ENCODE data around the gene BARX1.

DNA sequence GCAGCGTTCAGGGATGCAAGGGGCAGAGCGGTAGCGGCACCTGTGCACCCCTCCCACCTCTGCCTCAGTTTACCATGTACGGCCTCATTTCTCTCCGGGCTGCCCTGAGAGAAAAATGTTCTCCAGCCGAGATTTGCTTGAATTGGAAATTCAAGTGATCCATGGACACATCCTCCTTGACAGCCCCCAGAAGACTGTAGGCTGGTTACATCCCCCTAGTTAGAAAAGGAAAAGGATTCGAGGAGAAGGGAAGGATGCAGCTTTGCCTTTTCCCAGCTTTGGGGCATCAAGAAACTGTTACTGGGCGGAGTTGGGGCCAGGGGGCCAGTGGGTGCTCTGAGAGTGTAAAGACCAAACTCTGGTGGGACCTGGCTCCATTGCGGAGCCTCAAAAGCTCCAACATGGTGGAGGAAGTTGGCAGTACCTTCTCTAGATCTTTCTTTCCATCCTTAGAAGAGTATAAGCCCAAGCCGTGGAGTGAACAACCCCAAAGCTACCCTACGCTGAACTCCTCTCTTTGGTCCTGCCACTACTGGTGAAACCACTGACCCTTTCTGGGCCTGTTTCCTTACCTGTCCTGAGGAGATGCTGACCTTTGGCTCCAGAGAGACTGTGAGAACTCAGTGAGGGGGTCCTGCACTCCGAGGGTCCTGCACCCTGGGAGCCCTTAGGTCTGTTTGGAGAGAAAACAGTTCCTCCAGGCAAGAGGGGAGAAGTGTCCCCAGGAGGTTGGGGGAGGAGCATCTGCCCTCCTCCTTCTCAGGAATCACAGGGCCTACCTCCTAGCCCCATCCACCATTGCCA, 1.0 kb upstream of the BARX1 start:
- TF ChIP-seq, protein P1, sequence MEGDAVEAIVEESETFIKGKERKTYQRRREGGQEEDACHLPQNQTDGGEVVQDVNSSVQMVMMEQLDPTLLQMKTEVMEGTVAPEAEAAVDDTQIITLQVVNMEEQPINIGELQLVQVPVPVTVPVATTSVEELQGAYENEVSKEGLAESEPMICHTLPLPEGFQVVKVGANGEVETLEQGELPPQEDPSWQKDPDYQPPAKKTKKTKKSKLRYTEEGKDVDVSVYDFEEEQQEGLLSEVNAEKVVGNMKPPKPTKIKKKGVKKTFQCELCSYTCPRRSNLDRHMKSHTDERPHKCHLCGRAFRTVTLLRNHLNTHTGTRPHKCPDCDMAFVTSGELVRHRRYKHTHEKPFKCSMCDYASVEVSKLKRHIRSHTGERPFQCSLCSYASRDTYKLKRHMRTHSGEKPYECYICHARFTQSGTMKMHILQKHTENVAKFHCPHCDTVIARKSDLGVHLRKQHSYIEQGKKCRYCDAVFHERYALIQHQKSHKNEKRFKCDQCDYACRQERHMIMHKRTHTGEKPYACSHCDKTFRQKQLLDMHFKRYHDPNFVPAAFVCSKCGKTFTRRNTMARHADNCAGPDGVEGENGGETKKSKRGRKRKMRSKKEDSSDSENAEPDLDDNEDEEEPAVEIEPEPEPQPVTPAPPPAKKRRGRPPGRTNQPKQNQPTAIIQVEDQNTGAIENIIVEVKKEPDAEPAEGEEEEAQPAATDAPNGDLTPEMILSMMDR (IDR thresholded peaks at IDR 0.05; ENCODE audit: insufficient read depth, low read length, poor library complexity, severe bottlenecking) = no peak
- TF ChIP-seq EZH2phosphoT487 (conservative IDR thresholded peaks at IDR 0.05; ENCODE audit: low read length) = no peak
